GM12878 (cell line): Measurements from ENCODE around the gene SEMA4D.

Experiments used
- BCL3 ChIP-seq: IDR thresholded peaks from 2 replicates; pipeline ENCODE4 v1.6.1; 2011; ENCODE audit warnings: borderline replicate concordance, low read depth, mild to moderate bottlenecking, moderate library complexity, low read length; ENCODE audit not compliant: insufficient read depth, poor library complexity, severe bottlenecking
- TF ChIP-seq, protein P1 (sequence below), 3 experiments: IDR thresholded peaks in 2 of 3; conservative IDR thresholded peaks in 1 of 3; 2 replicates each; pipeline ENCODE4 v1.5.1; 2011; ENCODE audit warnings: low read depth in 3 of 3, low read length in 3 of 3, mild to moderate bottlenecking in 3 of 3, control low read depth in 2 of 3, moderate library complexity in 2 of 3, inconsistent platforms in 1 of 3, mixed read lengths in 1 of 3; ENCODE audit not compliant: control insufficient read depth in 2 of 3, insufficient read depth in 1 of 3; ENCODE audit errors: extremely low read depth in 1 of 3

GRCh38 chr9:89486681-89487080 lies 11.2 kb downstream of the SEMA4D start:
- TF ChIP-seq, protein P1, sequence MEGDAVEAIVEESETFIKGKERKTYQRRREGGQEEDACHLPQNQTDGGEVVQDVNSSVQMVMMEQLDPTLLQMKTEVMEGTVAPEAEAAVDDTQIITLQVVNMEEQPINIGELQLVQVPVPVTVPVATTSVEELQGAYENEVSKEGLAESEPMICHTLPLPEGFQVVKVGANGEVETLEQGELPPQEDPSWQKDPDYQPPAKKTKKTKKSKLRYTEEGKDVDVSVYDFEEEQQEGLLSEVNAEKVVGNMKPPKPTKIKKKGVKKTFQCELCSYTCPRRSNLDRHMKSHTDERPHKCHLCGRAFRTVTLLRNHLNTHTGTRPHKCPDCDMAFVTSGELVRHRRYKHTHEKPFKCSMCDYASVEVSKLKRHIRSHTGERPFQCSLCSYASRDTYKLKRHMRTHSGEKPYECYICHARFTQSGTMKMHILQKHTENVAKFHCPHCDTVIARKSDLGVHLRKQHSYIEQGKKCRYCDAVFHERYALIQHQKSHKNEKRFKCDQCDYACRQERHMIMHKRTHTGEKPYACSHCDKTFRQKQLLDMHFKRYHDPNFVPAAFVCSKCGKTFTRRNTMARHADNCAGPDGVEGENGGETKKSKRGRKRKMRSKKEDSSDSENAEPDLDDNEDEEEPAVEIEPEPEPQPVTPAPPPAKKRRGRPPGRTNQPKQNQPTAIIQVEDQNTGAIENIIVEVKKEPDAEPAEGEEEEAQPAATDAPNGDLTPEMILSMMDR (IDR thresholded peaks at IDR 0.05 in 2 of 3, conservative IDR thresholded peaks at IDR 0.05 in 1 of 3; ENCODE audit: control insufficient read depth in 2 of 3, extremely low read depth in 1 of 3, insufficient read depth in 1 of 3, low read depth in 3 of 3, low read length in 3 of 3), result no peak
- no peak for TF ChIP-seq BCL3
